Spinal cord (tissue), 10 donors: ENCODE results near the gene POMT1. TPM values are rescaled to one million over a fixed set of nuclear protein-coding genes. Genes with fewer than 3 reads are reported as not detected.
"Not testable (repeated sequence)": the region's sequence is repeated elsewhere in the genome, so short reads cannot be mapped to it uniquely, and the experiment has no call there.

ENCODE experiments used
- DNase-seq, 6 donors: peaks; one replicate each; pipeline versions ENCODE4 v3.0.0 to v3.0.0-alpha.2; 2013 to 2015; ENCODE audit warnings: low spot score in 6 of 6, low read depth in 4 of 6
- H3K27ac ChIP-seq: one replicate; pipeline ENCODE4 v1.5.1; 2013; ENCODE audit warnings: low read depth, low read length, control low read depth
- H3K27me3 ChIP-seq: one replicate; pipeline ENCODE4 v1.6.1; 2013; ENCODE audit warnings: low read length; ENCODE audit not compliant: control insufficient read depth, insufficient read depth
- H3K36me3 ChIP-seq: one replicate; pipeline ENCODE4 v1.6.1; 2013; ENCODE audit warnings: low read length; ENCODE audit not compliant: control insufficient read depth, insufficient read depth
- H3K4me1 ChIP-seq: one replicate; pipeline ENCODE4 v1.6.1; 2013; ENCODE audit warnings: low read length; ENCODE audit not compliant: control insufficient read depth, insufficient read depth
- H3K4me3 ChIP-seq: one replicate; pipeline ENCODE4 v1.5.1; 2013; ENCODE audit warnings: low read depth, low read length, control low read depth
- H3K9me3 ChIP-seq: one replicate; pipeline ENCODE4 v1.6.1; 2013; ENCODE audit warnings: low read length; ENCODE audit not compliant: control insufficient read depth, insufficient read depth
- WGBS: methylation state at CpG from one replicate; pipeline ENCODE4 v1.1.5; 2013; ENCODE audit warnings: missing lambda C conversion rate; ENCODE audit not compliant: insufficient coverage; 5-methylcytosine and 5-hydroxymethylcytosine counted together
- polyA plus RNA-seq, 2 donors: library from polyadenylated mRNA; unstranded; fragments of 120-200 nt; gene quantifications; one replicate each; pipeline ENCODE4 v1.2.1, GENCODE V29; 2013; ENCODE audit not compliant: insufficient read length in 2 of 2
- total RNA-seq, 2 donors: library from RNA; depleted of rRNA in 1 of 2; stranded (reverse); fragments of 120-200 nt in 1 of 2; fragments of >200 nt in 1 of 2; gene quantifications; one replicate each; pipeline versions ENCODE4 v1.2.3 to v1.2.4, GENCODE V29; 2013 to 2014
- donor health status: healthy.

Gene POMT1
- total and polyA plus RNA-seq, 4 donors, result 39.2 to 92.7 (median 73.0) TPM

- no peak overlapping the region for H3K4me3 ChIP-seq
- no peaks in the 10 kb centered on the region for H3K27me3 ChIP-seq
- H3K36me3 ChIP-seq, result peaks cover 70% of the 10 kb centered on the region
- 80% methylated on average over 1 of the region's 4 CpGs for WGBS
- DNase-seq, result no peak
- no peaks in the 10 kb centered on the region for H3K4me1 ChIP-seq
- H3K9me3 ChIP-seq, result no peaks in the 10 kb centered on the region
- no peak overlapping the region for H3K27ac ChIP-seq
These were observed 34.7 kb upstream of the POMT1 start for GRCh38 chr9:131468031-131468430.

- Histone ChIP-seq H3K9me3 (no peaks in the 10 kb centered on the region), H3K36me3 (peaks cover 72% of the 10 kb centered on the region), H3K4me3 (no peak overlapping the region), H3K27ac (no peak overlapping the region), H3K27me3 (no peaks in the 10 kb centered on the region), H3K4me1 (no peaks in the 10 kb centered on the region)
- DNase-seq, result no peak
- 89% methylated on average over 6 of the region's 6 CpGs for WGBS
These were observed 33.4 kb upstream of the POMT1 start for GRCh38 chr9:131469356-131469755.

- no peak overlapping the region for H3K4me3 ChIP-seq
- 96% methylated on average over 13 of the region's 16 CpGs for WGBS
- H3K27me3 ChIP-seq, result no peaks in the 10 kb centered on the region
- no peak overlapping the region for H3K27ac ChIP-seq
- DNase-seq, result no peak
- peaks cover 72% of the 10 kb centered on the region for H3K36me3 ChIP-seq
- H3K9me3 ChIP-seq, result no peaks in the 10 kb centered on the region
- H3K4me1 ChIP-seq, result no peaks in the 10 kb centered on the region
These were observed 32.8 kb upstream of the POMT1 start for GRCh38 chr9:131469951-131470350.

GRCh38 chr9:131470581-131470991 lies 32.1 kb upstream of the POMT1 start:
- 95% methylated on average over 11 of the region's 12 CpGs for WGBS
- Histone ChIP-seq H3K4me3 (no peak overlapping the region), H3K27ac (no peak overlapping the region), H3K9me3 (no peaks in the 10 kb centered on the region), H3K4me1 (no peaks in the 10 kb centered on the region), H3K27me3 (no peaks in the 10 kb centered on the region), H3K36me3 (peaks cover 75% of the 10 kb centered on the region)
- no peak for DNase-seq

- H3K4me1 ChIP-seq, H3K4me3 ChIP-seq, H3K9me3 ChIP-seq, H3K27ac ChIP-seq, H3K27me3 ChIP-seq, DNase-seq: not testable (repeated sequence)
- no CpG with 5 or more reads among the region's 5 CpGs for WGBS
- peaks cover 78% of the 10 kb centered on the region for H3K36me3 ChIP-seq
These were observed 30.6 kb upstream of the POMT1 start for GRCh38 chr9:131472085-131472484.

GRCh38 chr9:131473198-131473885 lies 29.4 kb upstream of the POMT1 start:
- Histone ChIP-seq H3K4me3 (no peak overlapping the region), H3K27me3 (no peaks in the 10 kb centered on the region), H3K4me1 (no peaks in the 10 kb centered on the region), H3K27ac (no peak overlapping the region), H3K36me3 (peaks cover 79% of the 10 kb centered on the region), H3K9me3 (no peaks in the 10 kb centered on the region)
- 97% methylated on average over 9 of the region's 9 CpGs for WGBS
- no peak for DNase-seq

GRCh38 chr9:131473891-131474290 lies 28.8 kb upstream of the POMT1 start:
- Histone ChIP-seq H3K27ac (no peak overlapping the region), H3K4me1 (no peaks in the 10 kb centered on the region), H3K36me3 (peaks cover 81% of the 10 kb centered on the region), H3K27me3 (no peaks in the 10 kb centered on the region), H3K4me3 (no peak overlapping the region), H3K9me3 (no peaks in the 10 kb centered on the region)
- WGBS, result 83% methylated on average over 6 of the region's 10 CpGs
- no peak for DNase-seq

- Histone ChIP-seq H3K27ac (no peak overlapping the region), H3K4me3 (no peak overlapping the region), H3K4me1 (no peaks in the 10 kb centered on the region), H3K9me3 (no peaks in the 10 kb centered on the region), H3K36me3 (peaks cover 77% of the 10 kb centered on the region), H3K27me3 (no peaks in the 10 kb centered on the region)
- WGBS, result 90% methylated on average over 13 of the region's 16 CpGs
- DNase-seq, result no peak
These were observed 28.0 kb upstream of the POMT1 start for GRCh38 chr9:131474711-131475110.

GRCh38 chr9:131475111-131475955 lies 27.4 kb upstream of the POMT1 start:
- Histone ChIP-seq H3K4me3 (no peak overlapping the region), H3K4me1 (no peaks in the 10 kb centered on the region), H3K36me3 (peaks cover 71% of the 10 kb centered on the region), H3K27me3 (no peaks in the 10 kb centered on the region), H3K9me3 (no peaks in the 10 kb centered on the region), H3K27ac (no peak overlapping the region)
- WGBS, result 92% methylated on average over 40 of the region's 46 CpGs
- no peak for DNase-seq
